B cell (primary cell): ENCODE data around the gene TEF.

Experiments used
- CTCF ChIP-seq: fragments of 200-600 bp; IDR thresholded peaks from one replicate; pipeline ENCODE4 v1.8.0; 2022; ENCODE audit warnings: antibody characterized with exemption, mild to moderate bottlenecking
- EZH2 ChIP-seq: IDR thresholded peaks from 2 replicates; pipeline ENCODE4 v1.6.1; 2012; ENCODE audit warnings: borderline replicate concordance, low read depth, mild to moderate bottlenecking, moderate library complexity, low read length; ENCODE audit not compliant: insufficient read depth, poor library complexity, severe bottlenecking

GRCh38 chr22:41382610-41383009 is 868 bp downstream of the TEF start:
- TF ChIP-seq CTCF (no peak), EZH2 (no peak)
